Stimulated activated CD4-positive, alpha-beta T cell treated with anti-CD3 and anti-CD28 coated beads, Interleukin-2, amount 100 ng/mL, for 4 hours (primary cell): Measurements from ENCODE around the gene RXRB.

Experiments
- DNase-seq: peaks from one replicate; pipeline ENCODE4 v3.0.0-alpha.2; 2020; ENCODE audit warnings: low read depth

The RXRB gene

GRCh38 chr6:33175436-33176069 is 24.9 kb downstream of the RXRB start:
- DNase-seq = no peak

- DNase-seq = no peak
Measured at GRCh38 chr6:33174784-33175183, 25.7 kb downstream of the RXRB start.

DNA sequence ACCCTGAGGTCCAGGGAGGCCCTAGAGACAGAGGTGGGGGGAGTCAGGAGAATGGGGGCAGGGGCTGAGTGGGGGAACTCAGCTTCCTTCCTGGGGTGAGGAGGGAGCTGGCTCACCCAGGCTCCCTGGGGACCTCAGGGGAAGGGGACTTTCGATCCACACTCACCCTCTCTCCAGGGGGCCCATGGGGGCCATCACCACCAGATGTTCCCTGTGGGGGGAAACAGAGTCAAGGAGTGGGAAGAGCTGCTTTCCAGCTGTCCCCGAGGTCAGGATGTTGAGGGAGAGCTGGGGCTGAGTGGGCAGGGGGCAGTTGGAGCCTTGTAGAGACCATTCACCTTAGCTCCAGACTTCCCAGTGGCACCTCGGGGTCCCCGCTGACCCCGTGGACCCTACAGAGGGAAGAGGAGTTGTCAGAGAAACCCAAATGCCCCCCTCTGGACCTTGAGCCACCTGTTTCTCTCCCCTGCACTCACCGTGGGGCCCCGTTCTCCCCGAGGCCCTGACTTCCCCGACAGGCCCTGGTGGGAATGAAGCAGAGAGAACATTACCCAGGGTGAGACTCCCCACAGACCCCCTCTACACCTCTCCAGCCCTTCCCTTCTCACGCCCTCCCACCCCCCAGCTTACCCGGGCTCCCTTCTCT is 26.8 kb downstream of the RXRB start:
- no peak for DNase-seq

- no peak for DNase-seq
Measured at GRCh38 chr6:33172688-33173534, 27.6 kb downstream of the RXRB start.

GRCh38 chr6:33171880-33172687 is 28.4 kb downstream of the RXRB start:
- DNase-seq = no peak

GRCh38 chr6:33171016-33171879 is 29.2 kb downstream of the RXRB start:
- no peak for DNase-seq

GRCh38 chr6:33170176-33171015 is 30.1 kb downstream of the RXRB start:
- no peak for DNase-seq

GRCh38 chr6:33169291-33170175 is 30.9 kb downstream of the RXRB start:
- DNase-seq = no peak

GRCh38 chr6:33168639-33169038 is 31.8 kb downstream of the RXRB start:
- no peak for DNase-seq

DNA sequence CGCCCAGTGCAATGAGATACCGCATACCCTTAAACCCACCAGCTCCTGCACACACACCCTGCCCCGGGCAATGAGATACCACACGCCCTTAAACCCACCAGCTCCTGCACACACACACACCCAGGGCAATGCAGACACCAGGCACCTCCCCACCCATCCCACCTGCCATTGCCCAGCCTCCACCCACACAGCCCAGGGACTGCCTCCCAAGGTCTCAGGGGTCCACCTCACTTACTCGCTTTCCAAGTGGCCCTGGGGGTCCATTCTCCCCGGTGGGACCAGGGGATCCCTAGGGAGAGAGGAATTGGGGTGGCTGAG is 32.2 kb downstream of the RXRB start:
- DNase-seq = no peak

GRCh38 chr6:33167374-33168283 is 32.8 kb downstream of the RXRB start:
- DNase-seq = no peak

DNA sequence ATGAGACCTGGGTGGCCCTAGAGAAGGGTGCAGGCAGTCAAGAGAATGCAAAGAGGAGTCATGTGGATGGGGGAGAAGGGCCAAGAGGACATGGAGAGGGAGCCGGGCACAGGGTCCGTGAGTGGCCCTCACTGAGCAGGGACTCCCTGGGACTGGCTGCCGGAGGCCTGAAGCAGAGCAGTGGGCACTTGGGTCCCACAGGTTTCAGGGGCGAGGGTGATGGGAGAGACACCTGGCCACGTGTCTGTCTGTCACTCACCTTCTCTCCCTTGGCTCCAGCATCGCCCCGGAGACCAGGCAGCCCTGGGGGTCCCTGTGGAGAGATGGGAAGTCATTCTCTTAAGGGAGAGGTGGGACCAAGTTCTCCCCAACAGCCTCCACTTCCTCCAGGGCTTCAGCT is 33.7 kb downstream of the RXRB start:
- no peak for DNase-seq

GRCh38 chr6:33166363-33166762 is 34.1 kb downstream of the RXRB start:
- DNase-seq = no peak

GRCh38 chr6:33165581-33166258 is 34.7 kb downstream of the RXRB start:
- DNase-seq = no peak

DNA sequence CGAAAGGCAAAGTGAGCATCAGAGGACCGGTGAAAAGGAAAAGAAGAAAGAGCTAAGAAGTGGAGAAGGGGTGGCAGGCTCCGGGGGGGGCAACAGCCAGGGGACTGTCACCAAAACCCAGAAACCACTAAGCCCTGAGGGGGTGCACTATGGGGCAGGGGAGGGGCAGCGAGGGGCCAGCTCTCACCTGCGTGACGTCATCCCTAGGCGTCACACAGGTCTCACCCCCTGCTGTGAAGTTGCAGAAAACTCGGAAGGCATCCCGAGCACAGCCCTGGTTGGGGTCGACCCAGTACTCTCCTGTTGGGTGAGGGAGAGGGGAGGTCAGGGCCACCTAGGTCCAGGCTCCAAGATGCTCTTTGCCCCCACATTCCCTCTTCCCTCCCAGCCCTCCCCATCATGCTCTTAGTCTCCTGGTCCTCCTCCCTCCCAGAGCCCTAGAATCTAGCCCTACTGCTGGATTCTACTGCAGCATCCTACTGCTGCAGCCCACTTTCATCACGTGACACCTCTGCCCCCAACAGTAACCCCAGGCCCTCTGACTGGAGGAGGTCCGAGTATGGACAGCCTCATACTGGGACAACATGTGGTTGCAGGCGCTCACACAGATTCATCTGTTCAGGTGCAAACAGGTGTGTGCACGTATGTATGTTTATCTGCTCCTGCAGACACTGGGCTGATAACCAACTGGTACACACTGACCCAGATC is 35.6 kb downstream of the RXRB start:
- no peak for DNase-seq

- DNase-seq = no peak
Measured at GRCh38 chr6:33164176-33164575, 36.3 kb downstream of the RXRB start.

DNA sequence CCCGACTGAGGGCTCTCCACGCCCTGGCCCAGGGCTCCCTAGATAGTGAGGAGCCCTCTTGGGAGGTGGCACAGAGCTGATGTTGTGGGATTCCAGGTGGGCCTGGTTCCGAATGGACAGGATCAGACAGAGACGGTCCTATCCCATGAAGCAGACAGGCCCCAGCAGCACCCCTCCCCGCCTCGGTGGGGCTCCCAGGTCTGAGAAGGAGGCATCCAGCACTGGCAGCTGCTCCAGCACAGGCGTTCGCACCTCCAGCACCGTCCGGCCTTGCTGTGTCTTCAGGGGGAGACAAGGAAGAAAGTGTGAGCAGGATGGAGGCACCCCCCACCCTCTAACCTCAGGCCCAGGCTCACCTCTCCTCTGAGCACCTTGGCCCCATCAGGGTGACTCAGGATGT is 36.9 kb downstream of the RXRB start:
- DNase-seq = no peak
